Measurements from ENCODE around the gene CEP41.

DNA sequence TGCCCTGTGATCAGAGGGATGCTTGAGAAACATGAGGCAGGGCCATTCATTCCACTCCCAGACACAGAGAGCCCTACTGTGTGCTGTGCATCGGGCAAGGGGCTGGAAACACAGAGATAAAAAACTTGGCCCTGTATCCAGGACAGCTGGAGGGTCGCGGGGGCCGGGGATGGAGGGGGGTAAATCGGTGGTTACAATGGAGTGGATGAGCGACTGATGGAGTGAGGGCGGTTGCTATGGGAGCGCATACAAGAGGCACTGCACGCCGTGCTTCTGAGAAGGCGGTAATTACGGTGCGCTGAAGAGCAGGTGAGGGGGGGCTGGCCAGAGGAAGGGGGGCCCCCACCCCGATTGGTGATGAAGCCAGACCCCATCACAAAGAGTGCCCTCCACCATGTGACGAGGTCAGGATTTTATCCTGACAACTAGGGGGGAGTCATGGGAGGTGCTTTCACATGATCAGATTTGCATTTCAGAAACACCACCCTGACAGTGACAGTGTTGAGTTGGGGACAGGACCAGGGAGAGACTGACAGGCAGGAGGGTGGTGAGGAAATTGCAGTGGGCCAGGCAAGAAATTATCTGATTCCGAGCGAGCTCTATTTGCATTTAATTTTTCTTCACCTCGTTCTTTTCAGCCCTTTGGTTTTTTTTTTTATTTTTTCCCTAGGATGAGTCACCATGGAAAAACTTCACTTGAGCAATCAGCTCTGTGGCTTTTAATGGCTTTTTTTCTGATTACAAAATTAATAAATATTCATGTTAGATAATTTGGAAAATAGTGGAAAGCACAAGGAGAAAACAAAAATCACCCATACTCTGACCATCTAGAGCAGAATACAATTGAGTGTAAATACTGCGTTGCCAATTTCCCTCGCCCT, 88.4 kb downstream of the CEP41 start:
- TF ChIP-seq POLR2A (IDR thresholded peaks at IDR 0.05) (no peak), CTCF (IDR thresholded peaks at IDR 0.05) (no peak)

Data from body of pancreas (tissue), 4 donors.